GM23338 (cell line): Measurements from ENCODE around the gene AMBRA1. TPM values are rescaled to one million over a fixed set of nuclear protein-coding genes. Genes with fewer than 3 reads are reported as not detected.

Experiments used
- ATAC-seq: fragments of 200-7000 bp; cut with Tn5 transposase; 3 replicates; pipeline ENCODE4 v1.9.1; 2020
- DNase-seq: peaks from one replicate; pipeline ENCODE4 v3.0.0-alpha.2; 2015; ENCODE audit warnings: low spot score
- H2AFZ ChIP-seq: fragments of 200-600 bp; sonication (generic); 2 replicates; pipeline ENCODE4 v1.8.0; 2016; ENCODE audit warnings: antibody characterized with exemption, mild to moderate bottlenecking, moderate library complexity
- H3F3A ChIP-seq: fragments of 200-600 bp; sonication (generic); replicated peaks from 2 replicates; pipeline ENCODE4 v1.8.0; 2017; ENCODE audit warnings: antibody characterized with exemption, mixed run types, low read depth
- H3K27ac ChIP-seq: fragments of 200-600 bp; sonication (generic); 2 replicates; pipeline ENCODE4 v1.6.1; 2016; ENCODE audit warnings: low read depth
- H3K27me3 ChIP-seq: fragments of 200-600 bp; sonication (generic); 2 replicates; pipeline ENCODE4 v1.8.0; 2016; ENCODE audit warnings: mild to moderate bottlenecking, mixed run types, moderate library complexity; ENCODE audit not compliant: insufficient read depth
- H3K36me3 ChIP-seq: fragments of 200-600 bp; sonication (generic); 2 replicates; pipeline ENCODE4 v1.8.0; 2016; ENCODE audit warnings: mild to moderate bottlenecking; ENCODE audit not compliant: insufficient read depth
- H3K4me1 ChIP-seq: fragments of 200-600 bp; sonication (generic); 2 replicates; pipeline ENCODE4 v1.8.0; 2016; ENCODE audit warnings: mild to moderate bottlenecking, moderate library complexity; ENCODE audit not compliant: insufficient read depth
- H3K4me2 ChIP-seq: fragments of 200-600 bp; sonication (generic); 2 replicates; pipeline ENCODE4 v1.7.1; 2017; ENCODE audit warnings: mixed run types
- H3K4me3 ChIP-seq: fragments of 200-600 bp; sonication (generic); 2 replicates; pipeline ENCODE4 v1.6.1; 2016; ENCODE audit warnings: mixed run types
- H3K79me2 ChIP-seq: fragments of 200-600 bp; sonication (generic); replicated peaks from 2 replicates; pipeline ENCODE4 v1.8.0; 2017; ENCODE audit warnings: mild to moderate bottlenecking; ENCODE audit not compliant: insufficient read depth
- H3K9me2 ChIP-seq: fragments of 200-600 bp; sonication (generic); 2 replicates; pipeline ENCODE4 v1.8.0; 2017; ENCODE audit not compliant: insufficient read depth
- H4K20me1 ChIP-seq: fragments of 200-600 bp; sonication (generic); replicated peaks from 2 replicates; pipeline ENCODE4 v1.8.0; 2017; ENCODE audit warnings: mild to moderate bottlenecking; ENCODE audit not compliant: insufficient read depth
- H3K27ac Mint-ChIP-seq: 2 replicates; pipeline ENCODE4 v1.8.0; 2020; ENCODE audit warnings: inconsistent platforms, mild to moderate bottlenecking, moderate library complexity, mixed read lengths
- H3K27me3 Mint-ChIP-seq: 3 replicates; pipeline ENCODE4 v1.8.0; 2022; ENCODE audit warnings: low read depth, mild to moderate bottlenecking, moderate library complexity, mixed read lengths, inconsistent platforms; ENCODE audit not compliant: insufficient read depth, poor library complexity
- H3K36me3 Mint-ChIP-seq: 3 replicates; pipeline ENCODE4 v1.8.0; 2021; ENCODE audit warnings: low read depth, mild to moderate bottlenecking, inconsistent platforms, moderate library complexity, mixed read lengths
- H3K4me1 Mint-ChIP-seq: 3 replicates; pipeline ENCODE4 v1.8.0; 2020; ENCODE audit warnings: mild to moderate bottlenecking, inconsistent platforms, mixed read lengths
- H3K4me3 Mint-ChIP-seq: 3 replicates; pipeline ENCODE4 v1.8.0; 2021; ENCODE audit warnings: moderate library complexity, mild to moderate bottlenecking, inconsistent platforms, mixed read lengths
- H3K9me3 Mint-ChIP-seq: 3 replicates; pipeline ENCODE4 v1.8.0; 2020; ENCODE audit warnings: moderate library complexity, mild to moderate bottlenecking, inconsistent platforms, mixed read lengths
- CREB1 ChIP-seq: fragments of 250-450 bp; sonication (Bioruptor Pico); IDR thresholded peaks from 2 replicates; pipeline ENCODE4 v1.5.0; 2020; ENCODE audit warnings: low read depth, mild to moderate bottlenecking, moderate library complexity
- EZH2phosphoT487 ChIP-seq: fragments of 200-600 bp; sonication (generic); IDR thresholded peaks from one replicate; pipeline ENCODE4 v1.8.1; 2018; ENCODE audit warnings: antibody characterized with exemption; ENCODE audit not compliant: unreplicated experiment
- JUNB ChIP-seq: IDR thresholded peaks from one replicate; pipeline ENCODE4 v1.6.1; 2016; ENCODE audit warnings: antibody characterized with exemption; ENCODE audit not compliant: unreplicated experiment
- NANOG ChIP-seq: IDR thresholded peaks from 2 replicates; pipeline ENCODE4 v1.6.1; 2016; ENCODE audit warnings: antibody characterized with exemption, borderline replicate concordance
- POLR2AphosphoS5 ChIP-seq: IDR thresholded peaks from 2 replicates; pipeline ENCODE4 v1.6.1; 2016; ENCODE audit warnings: antibody characterized with exemption, low read depth
- STAT1 ChIP-seq: IDR thresholded peaks from one replicate; pipeline ENCODE4 v1.6.1; 2016; ENCODE audit warnings: antibody characterized with exemption; ENCODE audit not compliant: unreplicated experiment
- polyA plus RNA-seq: library from polyadenylated mRNA; unstranded; fragments of >200 nt; fragmentation: Nextera tagmentation; extraction: Ambion mirVana; gene quantifications from 2 replicates; pipeline ENCODE4 v1.2.1, GENCODE V29; 2016
- total RNA-seq: library from RNA; depleted of rRNA; stranded (reverse); fragments of >200 nt; shearing (Covaris generic); gene quantifications from 2 replicates; pipeline ENCODE4 v1.2.3, GENCODE V29; 2014
- TF ChIP-seq, protein P1 (sequence below): IDR thresholded peaks from 2 replicates; pipeline ENCODE4 v1.6.1; 2016; ENCODE audit warnings: antibody characterized with exemption
- TF ChIP-seq, protein P2 (sequence below), 2 experiments: fragments of 200-600 bp in 1 of 2; sonication (generic) in 1 of 2; conservative IDR thresholded peaks; 2 replicates each; pipeline versions ENCODE4 v1.5.1 to v1.6.1; 2016 to 2017; ENCODE audit warnings: antibody characterized with exemption in 2 of 2, low read depth in 2 of 2, mild to moderate bottlenecking in 2 of 2, moderate library complexity in 1 of 2
- TF ChIP-seq, protein P3 (sequence below): IDR thresholded peaks from one replicate; pipeline ENCODE4 v1.6.1; 2018; ENCODE audit warnings: antibody characterized with exemption; ENCODE audit not compliant: unreplicated experiment

AMBRA1 gene
- total and polyA plus RNA-seq, 2 experiments from 2014 or later = 8.3 to 34.8 TPM

DNA sequence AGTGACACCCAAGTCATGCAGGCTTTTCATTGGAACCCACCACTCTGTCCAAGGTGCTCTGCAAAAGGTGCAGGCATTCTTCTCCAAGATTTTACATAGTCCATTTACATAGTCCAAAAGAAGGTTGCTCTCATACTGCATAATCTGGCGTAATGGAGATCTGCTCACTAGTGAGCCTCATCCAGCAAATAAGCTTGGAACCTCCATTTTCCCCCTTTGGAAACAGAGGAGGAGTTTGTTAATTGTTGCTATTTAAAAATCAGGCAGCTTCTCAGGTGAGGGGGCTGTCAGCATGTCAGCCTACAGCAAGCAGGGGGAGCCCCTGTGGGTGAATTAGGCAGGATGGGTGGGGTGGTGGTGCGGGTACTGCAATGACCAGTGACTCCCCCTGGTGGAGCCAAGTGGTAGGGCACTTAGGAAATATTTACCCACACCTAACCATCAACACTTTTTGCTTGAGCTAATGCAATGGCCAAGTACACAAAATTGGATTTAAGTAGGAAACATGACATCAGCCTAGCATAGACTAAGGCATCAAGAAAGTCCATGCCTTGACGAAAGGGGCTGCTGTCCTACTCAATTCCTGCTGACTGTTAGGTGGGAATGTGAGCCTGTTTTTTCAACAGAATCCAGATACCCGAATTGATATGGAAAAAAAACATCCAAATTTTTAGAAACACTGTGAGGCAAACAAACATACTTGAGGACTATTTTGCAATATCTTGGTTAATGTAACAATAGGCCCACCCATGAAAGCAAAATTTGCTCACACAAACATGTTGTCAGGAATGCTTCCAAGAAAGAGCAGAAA lies 64.5 kb downstream of the AMBRA1 start:
- TF ChIP-seq, protein P1, sequence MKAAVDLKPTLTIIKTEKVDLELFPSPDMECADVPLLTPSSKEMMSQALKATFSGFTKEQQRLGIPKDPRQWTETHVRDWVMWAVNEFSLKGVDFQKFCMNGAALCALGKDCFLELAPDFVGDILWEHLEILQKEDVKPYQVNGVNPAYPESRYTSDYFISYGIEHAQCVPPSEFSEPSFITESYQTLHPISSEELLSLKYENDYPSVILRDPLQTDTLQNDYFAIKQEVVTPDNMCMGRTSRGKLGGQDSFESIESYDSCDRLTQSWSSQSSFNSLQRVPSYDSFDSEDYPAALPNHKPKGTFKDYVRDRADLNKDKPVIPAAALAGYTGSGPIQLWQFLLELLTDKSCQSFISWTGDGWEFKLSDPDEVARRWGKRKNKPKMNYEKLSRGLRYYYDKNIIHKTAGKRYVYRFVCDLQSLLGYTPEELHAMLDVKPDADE = no peak
- TF ChIP-seq, protein P2, sequence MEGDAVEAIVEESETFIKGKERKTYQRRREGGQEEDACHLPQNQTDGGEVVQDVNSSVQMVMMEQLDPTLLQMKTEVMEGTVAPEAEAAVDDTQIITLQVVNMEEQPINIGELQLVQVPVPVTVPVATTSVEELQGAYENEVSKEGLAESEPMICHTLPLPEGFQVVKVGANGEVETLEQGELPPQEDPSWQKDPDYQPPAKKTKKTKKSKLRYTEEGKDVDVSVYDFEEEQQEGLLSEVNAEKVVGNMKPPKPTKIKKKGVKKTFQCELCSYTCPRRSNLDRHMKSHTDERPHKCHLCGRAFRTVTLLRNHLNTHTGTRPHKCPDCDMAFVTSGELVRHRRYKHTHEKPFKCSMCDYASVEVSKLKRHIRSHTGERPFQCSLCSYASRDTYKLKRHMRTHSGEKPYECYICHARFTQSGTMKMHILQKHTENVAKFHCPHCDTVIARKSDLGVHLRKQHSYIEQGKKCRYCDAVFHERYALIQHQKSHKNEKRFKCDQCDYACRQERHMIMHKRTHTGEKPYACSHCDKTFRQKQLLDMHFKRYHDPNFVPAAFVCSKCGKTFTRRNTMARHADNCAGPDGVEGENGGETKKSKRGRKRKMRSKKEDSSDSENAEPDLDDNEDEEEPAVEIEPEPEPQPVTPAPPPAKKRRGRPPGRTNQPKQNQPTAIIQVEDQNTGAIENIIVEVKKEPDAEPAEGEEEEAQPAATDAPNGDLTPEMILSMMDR (conservative IDR thresholded peaks at IDR 0.05; ENCODE audit: low read depth in 2 of 2) = peak; percentile 88 to 92
- Mint-ChIP-seq H3K27ac (peak overlapping the region; percentile 41; the same call in 1 of the 2 replicates), H3K9me3 (no peaks in the 10 kb centered on the region; the same call in 2 of the 3 replicates), H3K4me1 (peaks cover 13% of the 10 kb centered on the region), H3K4me3 (no peak overlapping the region), H3K36me3 (0 out of 3 replicates have a peak, but pooled peaks cover 2% of the 10 kb centered on the region), H3K27me3 (no peaks in the 10 kb centered on the region)
- Histone ChIP-seq H3F3A (no peaks in the 10 kb centered on the region), H3K4me1 (peaks cover 4% of the 10 kb centered on the region; the same call in 1 of the 2 replicates), H3K4me2 (peak overlapping the region; percentile 63; the same call in 1 of the 2 replicates), H3K79me2 (peaks cover 97% of the 10 kb centered on the region), H3K9me2 (no peaks in the 10 kb centered on the region), H3K27ac (peak overlapping the region; percentile 68; the same call in 1 of the 2 replicates), H3K4me3 (no peak overlapping the region), H3K27me3 (no peaks in the 10 kb centered on the region), H3K36me3 (no peaks in the 10 kb centered on the region), H2AFZ (no peak overlapping the region), H4K20me1 (peaks cover 26% of the 10 kb centered on the region)
- ATAC-seq (peak; percentile 99), DNase-seq (peak; percentile 91)

DNA sequence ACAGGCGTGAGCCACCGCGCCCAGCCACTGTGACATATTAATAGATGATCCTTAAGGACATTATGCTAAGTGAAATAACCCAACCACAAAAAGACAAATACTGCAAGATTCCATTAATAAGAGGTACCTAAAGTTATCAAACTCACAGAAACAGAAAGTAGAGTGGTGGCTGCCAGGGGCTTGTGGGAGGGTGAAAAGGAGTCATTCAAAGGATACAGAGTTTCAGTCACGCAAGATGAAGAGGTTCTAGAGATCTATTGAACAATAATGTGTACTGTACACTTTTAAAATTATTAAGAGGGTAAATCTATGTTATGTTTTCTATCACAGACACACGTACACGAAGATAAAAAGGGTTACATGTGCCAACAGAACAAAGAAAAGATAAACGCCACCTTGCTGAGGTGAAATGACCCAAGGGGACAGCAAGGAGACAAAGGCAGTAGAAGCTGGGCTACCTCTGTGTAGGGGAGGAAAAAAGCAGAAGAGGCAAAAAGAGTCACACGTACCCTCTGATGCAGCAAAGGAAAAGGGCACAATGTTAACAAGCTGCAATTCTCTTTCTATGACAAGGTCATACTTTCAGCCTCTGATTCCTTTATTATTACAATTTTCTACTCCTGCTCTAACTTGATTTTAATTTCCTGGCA lies 65.3 kb downstream of the AMBRA1 start:
- H3K9me2 ChIP-seq = no peaks in the 10 kb centered on the region
- H3K4me2 ChIP-seq = peak overlapping the region; percentile 63; the same call in 1 of the 2 replicates
- Mint-ChIP-seq H3K4me1 (peaks cover 11% of the 10 kb centered on the region), H3K9me3 (no peaks in the 10 kb centered on the region; the same call in 2 of the 3 replicates), H3K36me3 (0 out of 3 replicates have a peak, but pooled peaks cover 2% of the 10 kb centered on the region), H3K27me3 (no peaks in the 10 kb centered on the region), H3K27ac (peak overlapping the region; percentile 41), H3K4me3 (no peak overlapping the region)
- H3K27me3 ChIP-seq = no peaks in the 10 kb centered on the region
- no peaks in the 10 kb centered on the region for H3F3A ChIP-seq
- H3K4me3 ChIP-seq = no peak overlapping the region
- no peak for ATAC-seq
- no peak for DNase-seq
- peaks cover 97% of the 10 kb centered on the region for H3K79me2 ChIP-seq
- H3K36me3 ChIP-seq = no peaks in the 10 kb centered on the region
- H4K20me1 ChIP-seq = peaks cover 28% of the 10 kb centered on the region
- no peak overlapping the region for H3K27ac ChIP-seq
- H3K4me1 ChIP-seq = peaks cover 6% of the 10 kb centered on the region
- H2AFZ ChIP-seq = no peak overlapping the region
- TF ChIP-seq STAT1 = no peak
- TF ChIP-seq POLR2AphosphoS5 = no peak
- no peak for TF ChIP-seq CREB1 (CRISPR knock-in tag)
- TF ChIP-seq, protein P1 = no peak
- no peak for TF ChIP-seq JUNB
- no peak for TF ChIP-seq EZH2phosphoT487
- TF ChIP-seq, protein P3, sequence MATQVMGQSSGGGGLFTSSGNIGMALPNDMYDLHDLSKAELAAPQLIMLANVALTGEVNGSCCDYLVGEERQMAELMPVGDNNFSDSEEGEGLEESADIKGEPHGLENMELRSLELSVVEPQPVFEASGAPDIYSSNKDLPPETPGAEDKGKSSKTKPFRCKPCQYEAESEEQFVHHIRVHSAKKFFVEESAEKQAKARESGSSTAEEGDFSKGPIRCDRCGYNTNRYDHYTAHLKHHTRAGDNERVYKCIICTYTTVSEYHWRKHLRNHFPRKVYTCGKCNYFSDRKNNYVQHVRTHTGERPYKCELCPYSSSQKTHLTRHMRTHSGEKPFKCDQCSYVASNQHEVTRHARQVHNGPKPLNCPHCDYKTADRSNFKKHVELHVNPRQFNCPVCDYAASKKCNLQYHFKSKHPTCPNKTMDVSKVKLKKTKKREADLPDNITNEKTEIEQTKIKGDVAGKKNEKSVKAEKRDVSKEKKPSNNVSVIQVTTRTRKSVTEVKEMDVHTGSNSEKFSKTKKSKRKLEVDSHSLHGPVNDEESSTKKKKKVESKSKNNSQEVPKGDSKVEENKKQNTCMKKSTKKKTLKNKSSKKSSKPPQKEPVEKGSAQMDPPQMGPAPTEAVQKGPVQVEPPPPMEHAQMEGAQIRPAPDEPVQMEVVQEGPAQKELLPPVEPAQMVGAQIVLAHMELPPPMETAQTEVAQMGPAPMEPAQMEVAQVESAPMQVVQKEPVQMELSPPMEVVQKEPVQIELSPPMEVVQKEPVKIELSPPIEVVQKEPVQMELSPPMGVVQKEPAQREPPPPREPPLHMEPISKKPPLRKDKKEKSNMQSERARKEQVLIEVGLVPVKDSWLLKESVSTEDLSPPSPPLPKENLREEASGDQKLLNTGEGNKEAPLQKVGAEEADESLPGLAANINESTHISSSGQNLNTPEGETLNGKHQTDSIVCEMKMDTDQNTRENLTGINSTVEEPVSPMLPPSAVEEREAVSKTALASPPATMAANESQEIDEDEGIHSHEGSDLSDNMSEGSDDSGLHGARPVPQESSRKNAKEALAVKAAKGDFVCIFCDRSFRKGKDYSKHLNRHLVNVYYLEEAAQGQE = no peak
- TF ChIP-seq, protein P2 (conservative IDR thresholded peaks at IDR 0.05; ENCODE audit: low read depth in 2 of 2) = no peak
- TF ChIP-seq NANOG = no peak
